KMS-11 (cell line): ENCODE data around the gene ADAR.
A peak's percentile ranks its signal among the peaks of the same experiment; 100 is the strongest.

Experiments used
- H2AFZ ChIP-seq: fragments of 200-600 bp; sonication (generic); 2 replicates; pipeline ENCODE4 v1.6.1; 2016; ENCODE audit warnings: antibody characterized with exemption, mixed run types, low read depth
- H3K27ac ChIP-seq: fragments of 200-600 bp; sonication (generic); 2 replicates; pipeline ENCODE4 v1.6.1; 2016; ENCODE audit warnings: mild to moderate bottlenecking, mixed run types
- H3K27me3 ChIP-seq: fragments of 200-600 bp; sonication (generic); 2 replicates; pipeline ENCODE4 v1.6.1; 2017; ENCODE audit warnings: mild to moderate bottlenecking, low read depth, mixed run types, moderate library complexity; ENCODE audit not compliant: insufficient read depth
- H3K36me3 ChIP-seq: fragments of 200-600 bp; sonication (generic); 2 replicates; pipeline ENCODE4 v1.6.1; 2017; ENCODE audit warnings: mild to moderate bottlenecking, mixed run types; ENCODE audit not compliant: insufficient read depth
- H3K4me1 ChIP-seq: fragments of 200-600 bp; sonication (generic); 2 replicates; pipeline ENCODE4 v1.6.1; 2016; ENCODE audit warnings: mild to moderate bottlenecking, low read depth, mixed run types; ENCODE audit not compliant: poor library complexity, severe bottlenecking
- H3K4me2 ChIP-seq: fragments of 200-600 bp; sonication (generic); 2 replicates; pipeline ENCODE4 v1.7.0; 2016; ENCODE audit warnings: mild to moderate bottlenecking, mixed run types
- H3K4me3 ChIP-seq: fragments of 200-600 bp; sonication (generic); IDR thresholded peaks from 2 replicates; pipeline ENCODE4 v1.6.1; 2017; ENCODE audit warnings: low read depth, low read length, mixed read lengths; ENCODE audit not compliant: insufficient read depth
- H3K79me2 ChIP-seq: fragments of 200-600 bp; sonication (generic); 2 replicates; pipeline ENCODE4 v1.6.1; 2016; ENCODE audit warnings: low read depth, mixed run types; ENCODE audit not compliant: insufficient read depth
- H3K9ac ChIP-seq: fragments of 200-600 bp; sonication (generic); 2 replicates; pipeline ENCODE4 v1.6.1; 2016; ENCODE audit warnings: mild to moderate bottlenecking, mixed run types
- H4K20me1 ChIP-seq: fragments of 200-600 bp; sonication (generic); 2 replicates; pipeline ENCODE4 v1.6.1; 2016; ENCODE audit warnings: mild to moderate bottlenecking, mixed run types; ENCODE audit not compliant: insufficient read depth
- TF ChIP-seq, protein P1 (sequence below): fragments of 200-600 bp; sonication (generic); conservative IDR thresholded peaks from 2 replicates; pipeline ENCODE4 v1.6.1; 2017; ENCODE audit warnings: low read depth, mild to moderate bottlenecking, antibody characterized with exemption, low read length, moderate library complexity, mixed read lengths

Gene ADAR

DNA sequence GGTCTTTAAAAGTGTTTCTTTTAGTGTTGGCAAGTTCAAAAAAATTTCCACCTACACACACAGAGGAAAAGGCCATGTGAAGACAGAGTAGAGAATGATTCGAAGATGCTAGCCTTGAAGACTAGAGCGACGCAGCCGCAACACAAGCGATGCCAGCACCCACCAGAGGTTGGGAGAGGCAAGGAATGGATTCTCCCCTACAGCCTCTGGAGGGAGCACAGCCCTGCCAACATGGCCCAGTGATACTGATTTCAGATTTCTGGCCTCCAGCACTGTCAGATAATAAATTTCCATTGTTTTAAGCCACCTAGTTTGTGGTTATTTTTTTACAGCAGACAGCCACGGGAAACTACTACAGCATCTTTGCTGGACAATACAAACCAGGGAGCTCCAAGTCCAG lies 6.9 kb upstream of the ADAR start:
- Histone ChIP-seq H3K9ac (no peak overlapping the region), H4K20me1 (peaks cover 22% of the 10 kb centered on the region; the same call in 1 of the 2 replicates), H2AFZ (no peak overlapping the region), H3K27me3 (no peaks in the 10 kb centered on the region), H3K27ac (no peak overlapping the region), H3K4me2 (no peak overlapping the region), H3K4me3 (no peak overlapping the region), H3K36me3 (no peaks in the 10 kb centered on the region), H3K79me2 (peaks cover 95% of the 10 kb centered on the region), H3K4me1 (peaks cover 57% of the 10 kb centered on the region)
- TF ChIP-seq, protein P1, sequence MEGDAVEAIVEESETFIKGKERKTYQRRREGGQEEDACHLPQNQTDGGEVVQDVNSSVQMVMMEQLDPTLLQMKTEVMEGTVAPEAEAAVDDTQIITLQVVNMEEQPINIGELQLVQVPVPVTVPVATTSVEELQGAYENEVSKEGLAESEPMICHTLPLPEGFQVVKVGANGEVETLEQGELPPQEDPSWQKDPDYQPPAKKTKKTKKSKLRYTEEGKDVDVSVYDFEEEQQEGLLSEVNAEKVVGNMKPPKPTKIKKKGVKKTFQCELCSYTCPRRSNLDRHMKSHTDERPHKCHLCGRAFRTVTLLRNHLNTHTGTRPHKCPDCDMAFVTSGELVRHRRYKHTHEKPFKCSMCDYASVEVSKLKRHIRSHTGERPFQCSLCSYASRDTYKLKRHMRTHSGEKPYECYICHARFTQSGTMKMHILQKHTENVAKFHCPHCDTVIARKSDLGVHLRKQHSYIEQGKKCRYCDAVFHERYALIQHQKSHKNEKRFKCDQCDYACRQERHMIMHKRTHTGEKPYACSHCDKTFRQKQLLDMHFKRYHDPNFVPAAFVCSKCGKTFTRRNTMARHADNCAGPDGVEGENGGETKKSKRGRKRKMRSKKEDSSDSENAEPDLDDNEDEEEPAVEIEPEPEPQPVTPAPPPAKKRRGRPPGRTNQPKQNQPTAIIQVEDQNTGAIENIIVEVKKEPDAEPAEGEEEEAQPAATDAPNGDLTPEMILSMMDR, result no peak

DNA sequence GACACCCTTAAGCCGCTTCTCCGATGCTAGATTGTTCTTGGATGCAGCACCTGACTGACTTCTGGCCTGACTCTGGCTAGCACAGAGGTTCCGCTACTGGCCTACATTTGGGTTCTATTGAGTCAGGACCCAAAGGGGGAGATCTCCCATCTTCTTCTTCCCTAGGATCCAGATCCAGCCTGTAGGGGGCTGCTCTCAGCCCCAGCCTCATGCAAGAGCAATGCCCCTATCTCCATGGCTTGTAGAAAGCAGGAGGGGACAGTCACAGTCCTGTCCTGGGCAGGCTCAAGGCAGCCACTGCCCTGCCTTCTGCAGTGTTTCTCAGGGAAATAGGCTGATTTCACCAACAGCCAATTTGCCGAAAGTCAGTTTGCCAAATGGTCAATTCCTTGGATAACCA lies 6.3 kb upstream of the ADAR start:
- Histone ChIP-seq H3K27me3 (no peaks in the 10 kb centered on the region), H3K27ac (no peak overlapping the region), H3K79me2 (peaks cover 95% of the 10 kb centered on the region), H3K36me3 (no peaks in the 10 kb centered on the region), H3K4me1 (peaks cover 57% of the 10 kb centered on the region), H3K4me3 (no peak overlapping the region), H3K4me2 (no peak overlapping the region), H2AFZ (no peak overlapping the region), H4K20me1 (peaks cover 15% of the 10 kb centered on the region; the same call in 1 of the 2 replicates), H3K9ac (no peak overlapping the region)
- TF ChIP-seq, protein P1, result no peak

DNA sequence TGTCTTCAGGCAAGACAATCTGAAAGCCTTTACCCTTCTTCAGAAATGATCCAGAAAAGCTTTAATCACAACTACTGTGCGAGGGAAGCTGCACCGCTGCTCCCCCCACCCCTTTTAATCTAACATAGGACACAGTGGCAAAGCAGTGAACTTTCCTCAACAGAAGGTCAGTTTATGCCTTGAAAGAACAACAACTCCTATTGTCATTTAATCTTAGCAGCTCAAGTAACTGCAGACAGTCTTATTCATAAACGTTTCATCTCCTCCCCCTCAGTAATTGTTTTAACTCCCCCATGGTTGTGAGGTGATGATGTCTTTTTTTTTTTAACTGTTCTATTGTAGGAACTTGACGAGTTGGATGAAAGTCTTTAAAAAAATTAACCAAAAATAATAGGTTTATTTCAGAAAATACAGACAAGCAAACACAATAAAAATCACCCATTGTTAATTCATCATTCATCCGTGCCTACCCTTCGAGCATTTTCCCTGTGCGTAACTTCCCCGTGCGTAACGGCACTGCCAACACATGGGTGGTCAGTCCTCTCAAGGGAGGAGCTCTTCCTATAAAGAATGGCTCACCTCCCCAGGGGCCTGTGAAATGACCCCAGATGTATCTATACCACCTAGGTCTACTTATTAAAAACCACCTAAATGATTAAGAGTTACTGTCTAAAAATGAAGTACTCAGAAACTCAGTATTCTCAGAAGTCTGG lies 3.3 kb upstream of the ADAR start:
- peak overlapping the region; percentile 1; the same call in 1 of the 2 replicates for H3K4me2 ChIP-seq
- H3K79me2 ChIP-seq, result peaks cover 92% of the 10 kb centered on the region
- H3K9ac ChIP-seq, result no peak overlapping the region
- no peak overlapping the region for H3K4me3 ChIP-seq
- H3K4me1 ChIP-seq, result peaks cover 60% of the 10 kb centered on the region
- TF ChIP-seq, protein P1, result no peak
- peaks cover 10% of the 10 kb centered on the region; the same call in 1 of the 2 replicates for H4K20me1 ChIP-seq
- no peaks in the 10 kb centered on the region for H3K27me3 ChIP-seq
- H3K27ac ChIP-seq, result peak overlapping the region; percentile 1; the same call in 1 of the 2 replicates
- no peak overlapping the region for H2AFZ ChIP-seq
- no peaks in the 10 kb centered on the region for H3K36me3 ChIP-seq

GRCh38 chr1:154609398-154610380 lies 1.7 kb upstream of the ADAR start:
- Histone ChIP-seq H3K4me1 (peaks cover 70% of the 10 kb centered on the region), H3K36me3 (no peaks in the 10 kb centered on the region; the same call in 1 of the 2 replicates), H3K27ac (peak overlapping the region; percentile 89), H2AFZ (peak overlapping the region; percentile 24; the same call in 1 of the 2 replicates), H3K4me3 (peak overlapping the region; percentile 78), H3K4me2 (peak overlapping the region; percentile 96), H3K79me2 (peaks cover 92% of the 10 kb centered on the region), H3K9ac (peak overlapping the region; percentile 96; the same call in 1 of the 2 replicates), H3K27me3 (no peaks in the 10 kb centered on the region), H4K20me1 (peaks cover 14% of the 10 kb centered on the region; the same call in 1 of the 2 replicates)
- TF ChIP-seq, protein P1, result 0 out of 2 replicates have a peak, but pooled peaks have one; percentile 17
